HepG2 (cell line): Measurements from ENCODE around the gene ANKRD11.
"Not testable (repeated sequence)": the region's sequence is repeated elsewhere in the genome, so short reads cannot be mapped to it uniquely, and the experiment has no call there.

ENCODE experiments used
- CEBPG ChIP-seq: IDR thresholded peaks from 2 replicates; pipeline ENCODE4 v1.6.1; 2016
- EZH2 ChIP-seq: conservative IDR thresholded peaks from 2 replicates; pipeline ENCODE4 v1.6.1; 2012; ENCODE audit warnings: mild to moderate bottlenecking, low read depth, low read length, moderate library complexity
- MTA1 ChIP-seq: sonication (generic); formaldehyde crosslinking; IDR thresholded peaks from 2 replicates; pipeline ENCODE4 v1.4.0; 2020; ENCODE audit warnings: missing genetic modification reagents, mild to moderate bottlenecking, borderline replicate concordance
- NR2C2 ChIP-seq: sonication (generic); formaldehyde crosslinking; IDR thresholded peaks from 2 replicates; pipeline ENCODE4 v1.4.0; 2020; ENCODE audit warnings: missing genetic modification reagents, mild to moderate bottlenecking, moderate library complexity, borderline replicate concordance
- POLR2A ChIP-seq, 2 experiments: IDR thresholded peaks; 2 replicates each; pipeline ENCODE4 v1.6.1; 2011; ENCODE audit warnings: low read depth in 2 of 2, low read length in 2 of 2, mild to moderate bottlenecking in 1 of 2, moderate library complexity in 1 of 2; ENCODE audit not compliant: insufficient read depth in 1 of 2
- ZBTB21 ChIP-seq: sonication (generic); formaldehyde crosslinking; IDR thresholded peaks from 2 replicates; pipeline ENCODE4 v1.4.0; 2020; ENCODE audit warnings: missing genetic modification reagents
- TF ChIP-seq, protein P1 (sequence below): sonication (generic); formaldehyde crosslinking; IDR thresholded peaks from 2 replicates; pipeline ENCODE4 v1.9.0; 2021; ENCODE audit warnings: missing genetic modification reagents, mild to moderate bottlenecking, borderline replicate concordance
- TF ChIP-seq, protein P2 (sequence below): sonication (generic); formaldehyde crosslinking; IDR thresholded peaks from 2 replicates; pipeline ENCODE4 v1.5.0; 2020; ENCODE audit warnings: mild to moderate bottlenecking, missing genetic modification reagents, moderate library complexity
- TF ChIP-seq, protein P3 (sequence below), 2 experiments: sonication (generic) in 1 of 2; formaldehyde crosslinking in 1 of 2; IDR thresholded peaks; 2 replicates each; pipeline versions ENCODE4 v1.5.1 to v1.6.1; 2011 to 2020; ENCODE audit warnings: borderline replicate concordance in 1 of 2, low read depth in 1 of 2, low read length in 1 of 2, mild to moderate bottlenecking in 1 of 2, missing genetic modification reagents in 1 of 2, moderate library complexity in 1 of 2
- TF ChIP-seq, protein P4 (sequence below): sonication (generic); formaldehyde crosslinking; IDR thresholded peaks from 2 replicates; pipeline ENCODE4 v1.5.1; 2020; ENCODE audit warnings: mild to moderate bottlenecking, missing genetic modification reagents, moderate library complexity

DNA sequence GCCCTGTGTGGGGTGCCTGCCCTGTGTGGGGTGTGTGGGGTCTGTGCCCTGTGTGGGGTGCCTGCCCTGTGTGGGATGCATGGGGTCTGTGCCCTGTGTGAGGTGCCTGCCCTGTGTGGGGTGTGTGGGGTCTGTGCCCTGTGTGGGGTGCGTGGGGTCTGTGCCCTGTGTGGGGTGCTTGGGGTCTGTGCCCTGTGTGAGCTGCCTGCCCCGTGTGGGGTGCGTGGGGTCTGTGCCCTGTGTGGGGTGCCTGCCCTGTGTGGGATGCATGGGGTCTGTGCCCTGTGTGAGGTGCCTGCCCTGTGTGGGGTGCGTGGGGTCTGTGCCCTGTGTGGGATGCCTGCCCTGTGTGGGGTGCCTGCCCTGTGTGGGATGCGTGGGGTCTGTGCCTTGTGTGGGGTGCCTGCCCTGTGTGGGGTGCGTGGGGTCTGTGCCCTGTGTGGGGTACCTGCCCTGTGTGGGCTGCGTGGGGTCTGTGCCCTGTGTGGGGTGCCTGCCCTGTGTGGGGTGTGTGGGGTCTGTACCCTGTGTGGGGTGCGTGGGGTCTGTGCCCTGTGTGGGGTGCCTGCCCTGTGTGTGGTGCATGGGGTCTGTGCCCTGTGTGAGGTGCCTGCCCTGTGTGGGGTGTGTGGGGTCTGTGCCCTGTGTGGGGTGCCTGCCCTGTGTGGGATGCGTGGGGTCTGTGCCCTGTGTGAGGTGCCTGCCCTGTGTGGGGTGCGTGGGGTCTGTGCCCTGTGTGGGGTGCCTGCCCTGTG, 190.8 kb downstream of the ANKRD11 start:
- TF ChIP-seq EZH2; NR2C2 (CRISPR knock-in tag); POLR2A (IDR thresholded peaks at IDR 0.05; ENCODE audit: insufficient read depth in 1 of 2, low read depth in 2 of 2, low read length in 2 of 2); ZBTB21; CEBPG (CRISPR knock-in tag); MTA1 (CRISPR knock-in tag): not testable (repeated sequence)
- TF ChIP-seq, protein P1, sequence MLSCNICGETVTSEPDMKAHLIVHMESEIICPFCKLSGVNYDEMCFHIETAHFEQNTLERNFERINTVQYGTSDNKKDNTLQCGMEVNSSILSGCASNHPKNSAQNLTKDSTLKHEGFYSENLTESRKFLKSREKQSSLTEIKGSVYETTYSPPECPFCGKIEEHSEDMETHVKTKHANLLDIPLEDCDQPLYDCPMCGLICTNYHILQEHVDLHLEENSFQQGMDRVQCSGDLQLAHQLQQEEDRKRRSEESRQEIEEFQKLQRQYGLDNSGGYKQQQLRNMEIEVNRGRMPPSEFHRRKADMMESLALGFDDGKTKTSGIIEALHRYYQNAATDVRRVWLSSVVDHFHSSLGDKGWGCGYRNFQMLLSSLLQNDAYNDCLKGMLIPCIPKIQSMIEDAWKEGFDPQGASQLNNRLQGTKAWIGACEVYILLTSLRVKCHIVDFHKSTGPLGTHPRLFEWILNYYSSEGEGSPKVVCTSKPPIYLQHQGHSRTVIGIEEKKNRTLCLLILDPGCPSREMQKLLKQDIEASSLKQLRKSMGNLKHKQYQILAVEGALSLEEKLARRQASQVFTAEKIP (CRISPR knock-in tag), result not testable (repeated sequence)
- TF ChIP-seq, protein P2, sequence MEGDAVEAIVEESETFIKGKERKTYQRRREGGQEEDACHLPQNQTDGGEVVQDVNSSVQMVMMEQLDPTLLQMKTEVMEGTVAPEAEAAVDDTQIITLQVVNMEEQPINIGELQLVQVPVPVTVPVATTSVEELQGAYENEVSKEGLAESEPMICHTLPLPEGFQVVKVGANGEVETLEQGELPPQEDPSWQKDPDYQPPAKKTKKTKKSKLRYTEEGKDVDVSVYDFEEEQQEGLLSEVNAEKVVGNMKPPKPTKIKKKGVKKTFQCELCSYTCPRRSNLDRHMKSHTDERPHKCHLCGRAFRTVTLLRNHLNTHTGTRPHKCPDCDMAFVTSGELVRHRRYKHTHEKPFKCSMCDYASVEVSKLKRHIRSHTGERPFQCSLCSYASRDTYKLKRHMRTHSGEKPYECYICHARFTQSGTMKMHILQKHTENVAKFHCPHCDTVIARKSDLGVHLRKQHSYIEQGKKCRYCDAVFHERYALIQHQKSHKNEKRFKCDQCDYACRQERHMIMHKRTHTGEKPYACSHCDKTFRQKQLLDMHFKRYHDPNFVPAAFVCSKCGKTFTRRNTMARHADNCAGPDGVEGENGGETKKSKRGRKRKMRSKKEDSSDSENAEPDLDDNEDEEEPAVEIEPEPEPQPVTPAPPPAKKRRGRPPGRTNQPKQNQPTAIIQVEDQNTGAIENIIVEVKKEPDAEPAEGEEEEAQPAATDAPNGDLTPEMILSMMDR (CRISPR knock-in tag), result not testable (repeated sequence)
- TF ChIP-seq, protein P3, sequence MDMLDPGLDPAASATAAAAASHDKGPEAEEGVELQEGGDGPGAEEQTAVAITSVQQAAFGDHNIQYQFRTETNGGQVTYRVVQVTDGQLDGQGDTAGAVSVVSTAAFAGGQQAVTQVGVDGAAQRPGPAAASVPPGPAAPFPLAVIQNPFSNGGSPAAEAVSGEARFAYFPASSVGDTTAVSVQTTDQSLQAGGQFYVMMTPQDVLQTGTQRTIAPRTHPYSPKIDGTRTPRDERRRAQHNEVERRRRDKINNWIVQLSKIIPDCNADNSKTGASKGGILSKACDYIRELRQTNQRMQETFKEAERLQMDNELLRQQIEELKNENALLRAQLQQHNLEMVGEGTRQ (IDR thresholded peaks at IDR 0.05; ENCODE audit: low read depth, low read length), result not testable (repeated sequence)
- TF ChIP-seq, protein P3 (CRISPR knock-in tag; IDR thresholded peaks at IDR 0.05; ENCODE audit: borderline replicate concordance), result not testable (repeated sequence)
- TF ChIP-seq, protein P4, sequence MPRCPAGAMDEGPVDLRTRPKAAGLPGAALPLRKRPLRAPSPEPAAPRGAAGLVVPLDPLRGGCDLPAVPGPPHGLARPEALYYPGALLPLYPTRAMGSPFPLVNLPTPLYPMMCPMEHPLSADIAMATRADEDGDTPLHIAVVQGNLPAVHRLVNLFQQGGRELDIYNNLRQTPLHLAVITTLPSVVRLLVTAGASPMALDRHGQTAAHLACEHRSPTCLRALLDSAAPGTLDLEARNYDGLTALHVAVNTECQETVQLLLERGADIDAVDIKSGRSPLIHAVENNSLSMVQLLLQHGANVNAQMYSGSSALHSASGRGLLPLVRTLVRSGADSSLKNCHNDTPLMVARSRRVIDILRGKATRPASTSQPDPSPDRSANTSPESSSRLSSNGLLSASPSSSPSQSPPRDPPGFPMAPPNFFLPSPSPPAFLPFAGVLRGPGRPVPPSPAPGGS (CRISPR knock-in tag), result not testable (repeated sequence)
